Aorta (tissue), 5 donors: ENCODE results near the gene PLN. TPM values are rescaled to one million over a fixed set of nuclear protein-coding genes. Genes with fewer than 3 reads are reported as not detected.

Experiments used
- ATAC-seq: fragments of 200-7000 bp; cut with Tn5 transposase; one replicate; pipeline ENCODE4 v1.9.1; 2022; ENCODE audit warnings: moderate library complexity; ENCODE audit not compliant: low FRiP score
- DNase-seq, 2 donors: peaks; one replicate each; pipeline ENCODE4 v3.0.0-alpha.2; 2020
- H3K27ac ChIP-seq, 2 donors: one replicate each; pipeline ENCODE4 v1.5.1; 2013; ENCODE audit warnings: low read length in 2 of 2, mild to moderate bottlenecking in 2 of 2, moderate library complexity in 2 of 2, control low read depth in 1 of 2, inconsistent platforms in 1 of 2, low read depth in 1 of 2
- H3K27me3 ChIP-seq, 2 donors: one replicate each; pipeline ENCODE4 v1.6.1; 2013; ENCODE audit warnings: control low read depth in 1 of 2, low read length in 1 of 2, mild to moderate bottlenecking in 1 of 2, moderate library complexity in 1 of 2; ENCODE audit not compliant: insufficient read depth in 2 of 2, control insufficient read depth in 1 of 2
- H3K36me3 ChIP-seq, 2 donors: one replicate each; pipeline ENCODE4 v1.6.1; 2013; ENCODE audit warnings: control low read depth in 1 of 2, low read length in 1 of 2, mild to moderate bottlenecking in 1 of 2; ENCODE audit not compliant: insufficient read depth in 2 of 2, control insufficient read depth in 1 of 2
- H3K4me1 ChIP-seq, 2 donors: one replicate each; pipeline ENCODE4 v1.6.1; 2013; ENCODE audit warnings: low read length in 2 of 2, control low read depth in 1 of 2, mild to moderate bottlenecking in 1 of 2, moderate library complexity in 1 of 2; ENCODE audit not compliant: insufficient read depth in 2 of 2, control insufficient read depth in 1 of 2
- H3K4me3 ChIP-seq, 2 donors: one replicate each; pipeline ENCODE4 v1.5.1; 2013; ENCODE audit warnings: low read length in 2 of 2, control low read depth in 1 of 2, mild to moderate bottlenecking in 1 of 2
- H3K9me3 ChIP-seq: one replicate; pipeline ENCODE4 v1.6.1; 2013; ENCODE audit warnings: mild to moderate bottlenecking, low read length; ENCODE audit not compliant: control insufficient read depth
- WGBS, 2 donors: extraction: QIAGEN DNeasy Blood & Tissue Kit; methylation state at CpG; one replicate each; pipeline ENCODE4 v1.1.7; 2013; 5-methylcytosine and 5-hydroxymethylcytosine counted together
- intact Hi-C, 2 donors: fragments of 100-400 bp; cut with DNase I; formaldehyde crosslinking; loops; one replicate each; pipeline versions ENCODE4 v1.14.2 to v1.15.0; 2022
- polyA plus RNA-seq, 2 donors: library from polyadenylated mRNA; stranded (reverse); fragments of 200-250 nt; gene quantifications; one replicate each; pipeline ENCODE4 v1.2.3, GENCODE V29; 2013
- total RNA-seq, 2 donors: library from RNA; stranded (reverse); fragmentation: NEBNext Ultra II Directional; extraction: Animal tissue kit (Norgen Biotek cat#: 25700); gene quantifications; one replicate each; pipeline ENCODE4 v1.2.1, GENCODE V29; 2021
- donor health status: healthy with polysubstance abuse.
- donor health status: Bipolar disorder and iron deficiency.
- donor health status: DM: no; HTN: no; CAD: no.
- donor health status: DM: no; HTN: no; CAD: no.
- donor health status: DM: yes; HTN: yes; CAD: no.

Gene PLN
- total and polyA plus RNA-seq, 4 donors: 232 to 955 (median 563) TPM

DNA sequence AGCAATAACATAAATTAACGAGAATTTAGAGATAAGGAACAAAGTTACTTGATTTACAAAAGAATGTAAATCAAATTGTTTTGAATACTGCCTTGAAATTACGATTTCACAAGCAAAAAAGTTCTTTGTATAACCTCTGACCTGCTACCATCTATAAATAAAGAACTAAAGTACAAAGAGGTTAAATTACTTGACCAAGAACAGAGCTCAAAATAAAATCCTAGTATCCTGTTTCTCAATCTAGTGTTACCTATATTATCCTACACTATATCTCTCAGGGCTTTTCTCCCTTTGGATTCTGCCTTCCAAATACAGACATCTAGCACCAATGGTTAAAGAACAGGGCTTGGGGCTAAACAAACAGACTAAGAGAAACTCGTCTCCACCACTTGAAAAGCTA, 43.8 kb downstream of the PLN start:
- Histone ChIP-seq H3K4me3 (no peak overlapping the region), H3K36me3 (no peaks in the 10 kb centered on the region), H3K27ac (no peak overlapping the region), H3K4me1 (no peaks in the 10 kb centered on the region), H3K27me3 (no peaks in the 10 kb centered on the region), H3K9me3 (no peaks in the 10 kb centered on the region)
- no peak for DNase-seq
- ATAC-seq: no peak
- intact Hi-C loops: no loop called here
- WGBS, 2 donors: 89 to 93% methylated on average over 3 of the region's 3 CpGs

DNA sequence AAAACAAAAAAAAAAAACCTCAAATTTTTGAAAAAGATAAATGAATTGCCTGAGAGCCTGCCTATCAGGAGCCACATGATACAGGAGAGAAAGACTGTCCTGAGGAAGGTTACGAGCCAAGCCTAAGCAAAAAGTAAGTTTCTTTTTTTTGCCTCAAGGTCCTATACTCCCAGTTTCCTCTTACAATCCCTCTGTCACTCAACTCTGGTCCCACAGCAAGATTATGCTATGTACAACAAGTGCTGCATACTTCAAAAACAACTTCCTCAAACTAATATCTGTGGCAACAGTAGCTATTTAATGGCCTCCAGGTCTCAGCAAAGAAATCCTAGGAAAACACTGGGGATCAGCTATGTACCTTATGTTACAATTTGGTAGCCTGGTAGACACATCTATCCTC, 46.8 kb downstream of the PLN start:
- no peak for ATAC-seq

DNA sequence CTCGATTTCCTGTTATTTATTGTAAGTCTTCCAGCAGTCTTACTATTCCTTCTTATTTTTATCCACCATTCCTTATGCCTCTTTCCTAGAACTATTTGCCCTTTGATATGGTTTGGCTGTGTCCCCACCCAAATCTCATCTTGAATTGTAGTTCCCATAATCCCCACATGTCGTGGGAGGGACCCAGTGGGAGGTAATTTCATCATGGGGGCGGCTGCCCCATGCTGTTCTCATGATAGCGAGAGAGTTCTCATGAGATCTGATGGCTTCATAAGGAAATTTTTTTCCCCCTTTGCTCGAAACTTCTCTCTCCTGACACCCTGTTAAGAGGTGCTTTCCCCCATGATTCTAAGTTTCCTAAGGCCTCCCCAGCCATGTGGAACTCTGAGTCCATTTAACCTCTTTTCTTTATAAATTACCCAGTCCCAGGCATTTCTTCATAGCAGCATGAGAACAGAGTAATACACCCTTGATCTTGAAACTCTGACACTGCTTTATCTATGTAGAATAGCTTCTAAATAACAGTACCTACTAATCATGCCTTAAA, 48.8 kb downstream of the PLN start:
- 85 to 93% methylated on average over 5 of the region's 5 CpGs for WGBS, 2 donors
- Histone ChIP-seq H3K27me3 (no peaks in the 10 kb centered on the region), H3K36me3 (no peaks in the 10 kb centered on the region), H3K4me3 (no peak overlapping the region), H3K27ac (no peak overlapping the region), H3K9me3 (no peaks in the 10 kb centered on the region), H3K4me1 (no peaks in the 10 kb centered on the region)
- intact Hi-C loops: no loop called here
- DNase-seq (no peak), ATAC-seq (no peak)

More for the DNA sequence above, 46.8 kb downstream of the PLN start:
- 96 to 97% methylated on average over 1 of the region's 1 CpG for WGBS, 2 donors
- Histone ChIP-seq H3K4me3 (no peak overlapping the region), H3K36me3 (no peaks in the 10 kb centered on the region), H3K27ac (no peak overlapping the region), H3K9me3 (no peaks in the 10 kb centered on the region), H3K4me1 (no peaks in the 10 kb centered on the region), H3K27me3 (no peaks in the 10 kb centered on the region)
- intact Hi-C loops: no loop called here
- no peak for DNase-seq

DNA sequence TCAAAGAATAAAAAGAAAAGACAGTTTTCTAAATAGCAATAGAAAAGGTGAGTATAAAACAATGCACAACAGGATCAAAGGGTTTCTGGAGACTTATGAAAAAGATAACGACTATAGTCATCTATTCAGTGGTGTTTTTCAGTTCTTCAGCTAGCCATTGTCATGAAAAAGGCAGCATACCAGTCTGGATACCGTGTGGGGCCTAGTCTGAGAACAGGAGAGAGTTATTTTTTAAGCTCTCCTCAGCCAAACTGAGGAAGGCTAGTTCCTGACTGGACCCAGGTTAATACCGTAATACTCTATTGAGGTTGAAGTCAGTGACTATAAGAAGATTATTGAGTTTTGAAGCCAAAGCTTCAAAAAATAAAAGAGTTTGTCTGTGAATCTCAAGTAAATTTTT, 49.5 kb downstream of the PLN start:
- Histone ChIP-seq H3K4me1 (no peaks in the 10 kb centered on the region), H3K4me3 (no peak overlapping the region), H3K9me3 (no peaks in the 10 kb centered on the region), H3K27ac (no peak overlapping the region), H3K36me3 (no peaks in the 10 kb centered on the region), H3K27me3 (no peaks in the 10 kb centered on the region)
- WGBS, 2 donors: 48 to 73% methylated on average over 3 of the region's 3 CpGs
- no peak for ATAC-seq
- DNase-seq: no peak
- intact Hi-C loops: no loop called here

DNA sequence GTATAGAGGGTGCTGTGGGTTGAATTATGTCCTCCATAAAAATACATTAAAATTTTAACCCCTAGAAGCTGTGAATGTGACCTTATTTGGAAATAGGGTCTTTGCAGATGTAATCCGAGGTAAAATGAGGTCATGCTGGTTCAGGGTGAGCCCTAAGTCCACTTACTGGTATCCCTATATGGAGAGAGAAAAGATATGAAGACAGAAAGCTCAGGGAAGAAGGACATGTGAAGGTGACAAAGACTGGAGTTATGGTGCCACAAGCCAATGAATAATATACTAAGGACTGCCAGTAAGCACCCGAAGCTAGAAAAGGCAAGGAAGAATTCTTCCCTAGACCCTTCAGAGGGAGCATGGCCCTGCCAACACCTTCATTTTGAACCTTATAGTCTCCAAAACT, 50.2 kb downstream of the PLN start:
- 72 to 86% methylated on average over 2 of the region's 2 CpGs for WGBS, 2 donors
- DNase-seq: no peak
- no peaks in the 10 kb centered on the region for H3K27me3 ChIP-seq

DNA sequence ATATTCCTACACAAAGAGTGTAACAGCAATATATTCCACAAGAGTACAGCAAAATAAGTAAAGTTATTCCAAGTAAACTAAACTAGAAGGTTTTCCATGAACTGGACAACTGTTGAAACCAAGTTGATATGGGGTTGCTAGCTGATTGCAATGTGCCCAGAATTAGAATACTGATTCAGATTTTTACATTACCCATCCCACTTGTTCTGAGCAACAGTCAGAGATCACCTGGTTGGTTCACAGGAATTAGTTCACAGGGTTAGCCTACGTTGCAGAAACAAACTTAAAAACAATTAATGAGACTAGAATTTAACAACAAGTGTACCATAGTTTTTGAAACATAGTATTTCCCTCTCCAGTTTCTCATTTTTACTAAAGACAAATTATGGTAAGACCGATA, 54.2 kb downstream of the PLN start:
- Histone ChIP-seq H3K9me3 (no peaks in the 10 kb centered on the region), H3K36me3 (no peaks in the 10 kb centered on the region), H3K4me1 (peaks cover 0 to 3% of the 10 kb centered on the region in 2 donors), H3K27ac (no peak overlapping the region), H3K4me3 (no peak overlapping the region), H3K27me3 (no peaks in the 10 kb centered on the region)
- ATAC-seq: no peak
- intact Hi-C loops: no loop called here
- DNase-seq: no peak
- 89 to 94% methylated on average over 2 of the region's 2 CpGs for WGBS, 2 donors

More for the DNA sequence above, 50.2 kb downstream of the PLN start:
- no peak for ATAC-seq
- intact Hi-C loops: no loop called here
- Histone ChIP-seq H3K36me3 (no peaks in the 10 kb centered on the region), H3K27ac (no peak overlapping the region), H3K9me3 (no peaks in the 10 kb centered on the region), H3K4me1 (no peaks in the 10 kb centered on the region), H3K4me3 (no peak overlapping the region)

DNA sequence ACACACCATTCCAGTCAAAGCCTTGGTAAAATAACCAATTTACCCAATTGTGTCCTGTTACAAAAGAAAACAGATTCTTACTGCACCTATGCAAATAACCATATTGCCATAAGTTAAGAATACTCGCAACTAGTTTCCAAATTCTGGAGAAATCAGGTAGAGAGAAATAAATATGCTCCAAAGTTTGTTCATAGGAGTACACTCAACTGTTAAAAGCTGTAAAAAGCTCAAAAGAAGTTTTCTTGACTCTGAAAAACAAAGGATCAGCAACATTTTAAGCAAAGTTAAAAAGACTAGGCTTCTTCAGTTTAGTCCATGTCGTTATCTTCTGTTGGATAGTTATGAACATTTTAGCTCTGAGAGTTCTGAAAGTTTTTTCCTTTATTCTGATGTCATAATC, 55.3 kb downstream of the PLN start:
- 98 to 100% methylated on average over 2 of the region's 2 CpGs for WGBS, 2 donors

DNA sequence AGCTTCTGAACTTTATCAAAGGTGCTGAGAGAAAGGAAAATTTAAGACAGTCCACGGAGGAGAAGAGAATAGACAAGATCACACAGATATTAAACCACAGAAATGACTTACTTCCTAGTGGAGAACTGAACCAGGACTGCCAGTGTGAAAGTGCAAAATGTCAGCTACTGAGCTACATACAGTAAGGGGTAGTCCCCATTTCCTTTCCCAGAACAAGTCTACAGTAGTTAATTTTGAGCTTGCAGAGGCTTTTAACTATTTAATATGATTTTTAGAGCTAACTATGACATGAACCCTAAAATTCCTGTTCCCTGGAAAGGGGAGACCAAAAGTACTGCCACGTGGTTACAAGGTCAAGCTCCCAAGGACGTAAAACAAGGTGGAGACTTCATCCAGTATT, 58.2 kb downstream of the PLN start:
- Histone ChIP-seq H3K27me3 (no peaks in the 10 kb centered on the region), H3K36me3 (no peaks in the 10 kb centered on the region), H3K27ac (no peak overlapping the region), H3K9me3 (no peaks in the 10 kb centered on the region), H3K4me3 (no peak overlapping the region), H3K4me1 (peaks cover 0 to 3% of the 10 kb centered on the region in 2 donors)
- intact Hi-C loops: no loop called here
- DNase-seq (no peak), ATAC-seq (no peak)
- WGBS, 2 donors: 71 to 72% methylated on average over 3 of the region's 3 CpGs

More for the DNA sequence above, 55.3 kb downstream of the PLN start:
- intact Hi-C loops: no loop called here
- no peaks in the 10 kb centered on the region for H3K36me3 ChIP-seq
- no peak overlapping the region for H3K4me3 ChIP-seq
- peaks cover 0 to 3% of the 10 kb centered on the region in 2 donors for H3K4me1 ChIP-seq
- no peaks in the 10 kb centered on the region for H3K9me3 ChIP-seq
- ATAC-seq: no peak
- DNase-seq: no peak
- H3K27ac ChIP-seq: no peak overlapping the region
- no peaks in the 10 kb centered on the region for H3K27me3 ChIP-seq

DNA sequence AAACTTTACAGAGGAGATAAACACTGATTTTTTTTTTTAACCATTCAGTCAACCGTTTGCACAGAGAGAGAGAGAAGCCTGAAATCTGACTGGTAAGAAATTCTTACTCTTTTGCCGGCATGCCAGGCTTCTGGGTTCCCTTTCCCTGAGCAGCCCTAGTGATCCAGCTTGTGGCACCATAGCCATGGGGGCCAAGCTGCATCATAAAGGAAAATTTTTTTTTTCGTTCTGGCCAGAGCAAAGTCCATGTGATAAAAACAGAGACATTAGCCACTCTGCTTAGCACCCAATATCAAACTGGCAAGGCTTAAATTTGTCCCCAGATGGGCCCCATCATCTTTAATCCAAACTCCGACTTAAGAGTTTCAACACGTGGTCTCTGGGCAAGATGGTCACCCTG, 58.8 kb downstream of the PLN start:
- ATAC-seq: no peak
- Histone ChIP-seq H3K4me3 (no peak overlapping the region), H3K27me3 (no peaks in the 10 kb centered on the region), H3K36me3 (no peaks in the 10 kb centered on the region), H3K4me1 (peaks cover 0 to 3% of the 10 kb centered on the region in 2 donors), H3K27ac (no peak overlapping the region), H3K9me3 (no peaks in the 10 kb centered on the region)
- WGBS, 2 donors: 66 to 69% methylated on average over 5 of the region's 5 CpGs
- intact Hi-C loops: no loop called here
- no peak for DNase-seq
